Endothelial cell of umbilical vein (primary cell): ENCODE results near the gene TBCD. TPM values are rescaled to one million over a fixed set of nuclear protein-coding genes. Genes with fewer than 3 reads are reported as not detected.

Source experiments
- BruUV-seq: library from RNA; stranded (reverse); fragments of 400-500 nt; replicated peaks from 2 replicates; lab custom pipeline; 2021; lab: Mats Ljungman, UMichigan
- CTCF ChIA-PET: fragments of 300-600, 350-600 bp; sonication (Branson Sonifier 250); formaldehyde crosslinking; loops from one replicate; lab custom pipeline; 2021; ENCODE audit warnings: antibody characterized with exemption, inconsistent platforms; lab: Charles Lee
- POLR2A ChIA-PET: fragments of 300-600, 350-600 bp; sonication (Branson Sonifier 250); formaldehyde crosslinking; loops from one replicate; lab custom pipeline; 2021; ENCODE audit warnings: antibody characterized with exemption, inconsistent platforms; lab: Charles Lee
- DNase-seq: peaks from one replicate; pipeline ENCODE4 v3.0.0-alpha.2; 2011; ENCODE audit warnings: low read depth, low spot score
- FAIRE-seq: peaks from 2 replicates; lab custom pipeline; 2011; peaks lifted over from hg19 to GRCh38; lab: Jason Lieb, UNC
- H2AFZ ChIP-seq: 2 replicates; pipeline ENCODE4 v1.6.0; 2012; ENCODE audit warnings: low read depth, low read length, control low read depth, inconsistent platforms
- H3K27ac ChIP-seq: 2 replicates; pipeline ENCODE4 v1.5.1; 2011; ENCODE audit warnings: low read depth, mild to moderate bottlenecking, control low read depth, low read length, moderate library complexity; ENCODE audit not compliant: insufficient read depth
- H3K27me3 ChIP-seq, 2 experiments: 2 replicates each; pipeline versions ENCODE4 v1.6.0 to v1.6.1; 2011; ENCODE audit warnings: low read length in 2 of 2, mixed read lengths in 1 of 2; ENCODE audit not compliant: control insufficient read depth in 2 of 2, insufficient read depth in 2 of 2
- H3K36me3 ChIP-seq, 2 experiments: 2 replicates in 1 of 2; 3 replicates in 1 of 2; pipeline ENCODE4 v1.5.1; 2011; ENCODE audit warnings: low read length in 2 of 2, mild to moderate bottlenecking in 1 of 2, moderate library complexity in 1 of 2; ENCODE audit not compliant: control insufficient read depth in 2 of 2, insufficient read depth in 2 of 2; ENCODE audit errors: extremely low read depth in 1 of 2
- H3K4me1 ChIP-seq: 3 replicates; pipeline ENCODE4 v1.5.1; 2011; ENCODE audit warnings: mild to moderate bottlenecking, low read length; ENCODE audit not compliant: control insufficient read depth, insufficient read depth; ENCODE audit errors: extremely low read depth
- H3K4me2 ChIP-seq: 2 replicates; pipeline ENCODE4 v1.6.1; 2011; ENCODE audit warnings: low read length, control low read depth, mixed read lengths; ENCODE audit not compliant: insufficient read depth
- H3K4me3 ChIP-seq, 3 experiments: fragments of 200-600 bp in 1 of 3; sonication (generic), shearing (Covaris generic) in 1 of 3; replicated peaks in 1 of 3; 2 replicates each; pipeline ENCODE4 v1.5.1; 2011 to 2016; ENCODE audit warnings: control low read depth in 3 of 3, low read length in 3 of 3, mild to moderate bottlenecking in 2 of 3, inconsistent platforms in 1 of 3, low read depth in 1 of 3, moderate library complexity in 1 of 3; ENCODE audit not compliant: insufficient read depth in 1 of 3
- H3K79me2 ChIP-seq: 2 replicates; pipeline ENCODE4 v1.6.0; 2012; ENCODE audit warnings: low read length, inconsistent platforms; ENCODE audit not compliant: control insufficient read depth, insufficient read depth
- H3K9ac ChIP-seq: replicated peaks from 2 replicates; pipeline ENCODE3; 2011; ENCODE audit warnings: low read length, control low read depth; ENCODE audit not compliant: insufficient read depth; ENCODE audit errors: extremely low read depth
- H3K9me1 ChIP-seq: replicated peaks from 3 replicates; pipeline ENCODE4 v1.6.0; 2011; ENCODE audit warnings: mild to moderate bottlenecking, low read length; ENCODE audit not compliant: control insufficient read depth, insufficient read depth; ENCODE audit errors: extremely low read depth
- H3K9me3 ChIP-seq: replicated peaks from 2 replicates; pipeline ENCODE4 v1.5.1; 2012; ENCODE audit warnings: low read length, inconsistent platforms; ENCODE audit not compliant: control insufficient read depth, insufficient read depth
- H4K20me1 ChIP-seq: replicated peaks from 2 replicates; pipeline ENCODE3; 2011; ENCODE audit warnings: mild to moderate bottlenecking, low read length; ENCODE audit not compliant: control insufficient read depth, insufficient read depth; ENCODE audit errors: extremely low read depth
- EZH2 ChIP-seq: IDR thresholded peaks from 2 replicates; pipeline ENCODE4 v1.6.1; 2012; ENCODE audit warnings: borderline replicate concordance, low read depth, mild to moderate bottlenecking, moderate library complexity, low read length, inconsistent platforms; ENCODE audit not compliant: severe bottlenecking
- FOS ChIP-seq: IDR thresholded peaks from 2 replicates; pipeline ENCODE4 v1.6.1; 2011; ENCODE audit warnings: mild to moderate bottlenecking, low read length, moderate library complexity, borderline replicate concordance; ENCODE audit not compliant: insufficient read depth
- GATA2 ChIP-seq: IDR thresholded peaks from 2 replicates; pipeline ENCODE4 v1.7.0; 2011; ENCODE audit warnings: low read depth, mild to moderate bottlenecking, moderate library complexity, mixed read lengths, low read length; ENCODE audit not compliant: insufficient read length, insufficient read depth
- JUN ChIP-seq: IDR thresholded peaks from 2 replicates; pipeline ENCODE4 v1.6.1; 2011; ENCODE audit warnings: borderline replicate concordance, low read depth; ENCODE audit not compliant: insufficient read length, insufficient read depth
- MYC ChIP-seq: IDR thresholded peaks from one replicate; pipeline ENCODE4 v1.6.1; 2011; ENCODE audit warnings: mild to moderate bottlenecking, low read depth, low read length
- POLR2A ChIP-seq: IDR thresholded peaks from 2 replicates; pipeline ENCODE4 v1.6.1; 2012; ENCODE audit warnings: low read depth, mild to moderate bottlenecking, control low read depth, low read length
- POLR2AphosphoS5 ChIP-seq: IDR thresholded peaks from 2 replicates; pipeline ENCODE4 v1.6.1; 2012; ENCODE audit warnings: low read depth, mild to moderate bottlenecking, control low read depth, low read length, moderate library complexity; ENCODE audit not compliant: insufficient read depth
- dilution Hi-C: fragments of 300-500 bp; cut with MboI; formaldehyde crosslinking; loops from one replicate; pipeline ENCODE4 v1.15.0; 2019; ENCODE audit warnings: low sequenced_read_pairs; ENCODE audit not compliant: extremely low pct_ligation_motif_present
- intact Hi-C: fragments of 100-400 bp; cut with micrococcal nuclease; formaldehyde crosslinking; loops from one replicate; pipeline ENCODE4 v1.10.0; 2022
- polyA plus RNA-seq, 4 experiments: library from polyadenylated mRNA; depleted of rRNA in 3 of 4; stranded (reverse) in 3 of 4; unstranded in 1 of 4; fragments of >200 nt; gene quantifications; 2 replicates each; pipeline versions ENCODE4 v1.2.1 to v1.2.3, GENCODE V29; 2011 to 2012; ENCODE audit warnings: missing spikeins in 1 of 4
- total RNA-seq: library from RNA; stranded (reverse); gene quantifications from 2 replicates; pipeline ENCODE4 v1.2.3, GENCODE V29; 2021
- TF ChIP-seq, protein P1 (sequence below): IDR thresholded peaks from 2 replicates; pipeline ENCODE4 v1.6.1; 2011; ENCODE audit not compliant: insufficient read depth, insufficient read length
- TF ChIP-seq, protein P2 (sequence below), 2 donors: IDR thresholded peaks; 1 replicate in 1 of 2; 2 replicates in 1 of 2; pipeline ENCODE4 v1.5.1; 2011; ENCODE audit warnings: low read length in 2 of 2, mild to moderate bottlenecking in 2 of 2, moderate library complexity in 2 of 2, control low read depth in 1 of 2, inconsistent platforms in 1 of 2, low read depth in 1 of 2; ENCODE audit not compliant: insufficient read depth in 1 of 2; ENCODE audit errors: extremely low read depth in 1 of 2

TBCD gene
- total and polyA plus RNA-seq, 2 donors (not counting 3 experiments of a cell fraction or from before 2014, with no cell fraction given), result 121 to 145 TPM

DNA sequence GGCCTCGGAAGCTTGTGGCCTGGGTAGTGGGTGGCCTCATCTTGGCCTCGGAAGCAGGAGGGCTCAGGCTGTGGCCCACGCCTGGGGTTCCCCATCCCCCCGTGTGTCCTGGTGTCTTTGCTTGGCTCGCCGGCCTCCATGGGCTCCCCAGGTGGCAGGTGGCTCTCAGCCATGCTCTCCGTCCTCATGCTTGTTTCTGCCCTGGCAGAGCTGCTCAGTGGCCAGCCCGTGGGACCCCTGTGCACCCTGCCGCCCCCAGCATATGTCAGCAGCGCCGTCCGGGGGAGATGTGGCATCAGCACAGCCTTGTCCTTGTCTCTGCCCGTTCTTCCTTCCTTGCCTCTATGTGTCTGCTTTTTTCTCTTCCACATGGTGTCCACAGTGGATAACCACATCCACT is 38.5 kb downstream of the TBCD start:
- Histone ChIP-seq H3K36me3 (no peaks in the 10 kb centered on the region), H4K20me1 (no peaks in the 10 kb centered on the region), H3K79me2 (peaks cover 2% of the 10 kb centered on the region), H3K27me3 (no peaks in the 10 kb centered on the region), H3K9ac (no peak overlapping the region), H3K4me1 (no peaks in the 10 kb centered on the region), H3K4me3 (no peak overlapping the region), H3K4me2 (no peak overlapping the region), H3K9me3 (no peaks in the 10 kb centered on the region), H3K9me1 (no peaks in the 10 kb centered on the region), H3K27ac (no peak overlapping the region), H2AFZ (no peak overlapping the region)
- POLR2A ChIA-PET, result no interaction called here
- DNase-seq (no peak), FAIRE-seq (no peak)
- no TSS peak for BruUV-seq
- dilution Hi-C loops (no loop called here), intact Hi-C loops (loop anchor here (2.0 kb wide), 1 partner anchor 54 kb away; no protein-coding TSS in a partner anchor)
- TF ChIP-seq FOS, result no peak
- TF ChIP-seq MYC, result no peak
- TF ChIP-seq EZH2, result no peak
- TF ChIP-seq, protein P1, sequence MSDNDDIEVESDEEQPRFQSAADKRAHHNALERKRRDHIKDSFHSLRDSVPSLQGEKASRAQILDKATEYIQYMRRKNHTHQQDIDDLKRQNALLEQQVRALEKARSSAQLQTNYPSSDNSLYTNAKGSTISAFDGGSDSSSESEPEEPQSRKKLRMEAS, result no peak
- TF ChIP-seq GATA2, result no peak
- no peak for TF ChIP-seq POLR2A
- no peak for TF ChIP-seq JUN
- TF ChIP-seq, protein P2, sequence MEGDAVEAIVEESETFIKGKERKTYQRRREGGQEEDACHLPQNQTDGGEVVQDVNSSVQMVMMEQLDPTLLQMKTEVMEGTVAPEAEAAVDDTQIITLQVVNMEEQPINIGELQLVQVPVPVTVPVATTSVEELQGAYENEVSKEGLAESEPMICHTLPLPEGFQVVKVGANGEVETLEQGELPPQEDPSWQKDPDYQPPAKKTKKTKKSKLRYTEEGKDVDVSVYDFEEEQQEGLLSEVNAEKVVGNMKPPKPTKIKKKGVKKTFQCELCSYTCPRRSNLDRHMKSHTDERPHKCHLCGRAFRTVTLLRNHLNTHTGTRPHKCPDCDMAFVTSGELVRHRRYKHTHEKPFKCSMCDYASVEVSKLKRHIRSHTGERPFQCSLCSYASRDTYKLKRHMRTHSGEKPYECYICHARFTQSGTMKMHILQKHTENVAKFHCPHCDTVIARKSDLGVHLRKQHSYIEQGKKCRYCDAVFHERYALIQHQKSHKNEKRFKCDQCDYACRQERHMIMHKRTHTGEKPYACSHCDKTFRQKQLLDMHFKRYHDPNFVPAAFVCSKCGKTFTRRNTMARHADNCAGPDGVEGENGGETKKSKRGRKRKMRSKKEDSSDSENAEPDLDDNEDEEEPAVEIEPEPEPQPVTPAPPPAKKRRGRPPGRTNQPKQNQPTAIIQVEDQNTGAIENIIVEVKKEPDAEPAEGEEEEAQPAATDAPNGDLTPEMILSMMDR (IDR thresholded peaks at IDR 0.05; ENCODE audit: extremely low read depth in 1 of 2, insufficient read depth in 1 of 2, low read depth in 1 of 2, low read length in 2 of 2), result no peak
- no peak for TF ChIP-seq POLR2AphosphoS5
- CTCF ChIA-PET, result interaction anchor here (1.0 to 2.5 kb wide), 4 partner anchors 9 to 127 kb away, joined by 4 to 17 read pairs (median 6); no protein-coding TSS in a partner anchor
